Keratinocyte (primary cell): ENCODE measurements around the gene AHCYL2. TPM values are rescaled to one million over a fixed set of nuclear protein-coding genes. Genes with fewer than 3 reads are reported as not detected.

ENCODE experiments used
- DNase-seq: peaks from one replicate; pipeline ENCODE4 v3.0.0-alpha.2; 2011; ENCODE audit warnings: low read depth, missing footprints, low spot score
- FAIRE-seq: peaks from 2 replicates; lab custom pipeline; 2011; peaks lifted over from hg19 to GRCh38; lab: Jason Lieb, UNC
- H2AFZ ChIP-seq: 2 replicates; pipeline ENCODE4 v1.6.0; 2012; ENCODE audit warnings: low read length, control low read depth, inconsistent platforms; ENCODE audit not compliant: control insufficient read depth
- H3K27ac ChIP-seq: 2 replicates; pipeline ENCODE4 v1.5.1; 2011; ENCODE audit warnings: low read length; ENCODE audit not compliant: control insufficient read depth, insufficient read depth
- H3K27me3 ChIP-seq: 3 replicates; pipeline ENCODE4 v1.6.0; 2011; ENCODE audit warnings: low read length; ENCODE audit not compliant: control insufficient read depth, insufficient read depth; ENCODE audit errors: extremely low read depth
- H3K36me3 ChIP-seq, 2 experiments: 2 replicates in 1 of 2; 3 replicates in 1 of 2; pipeline ENCODE4 v1.5.1; 2011; ENCODE audit warnings: low read length in 2 of 2, mild to moderate bottlenecking in 1 of 2; ENCODE audit not compliant: control insufficient read depth in 2 of 2, insufficient read depth in 2 of 2; ENCODE audit errors: extremely low read depth in 1 of 2
- H3K4me1 ChIP-seq: 3 replicates; pipeline ENCODE4 v1.5.1; 2011; ENCODE audit warnings: low read length; ENCODE audit not compliant: control insufficient read depth, insufficient read depth; ENCODE audit errors: extremely low read depth
- H3K4me2 ChIP-seq: 3 replicates; pipeline ENCODE4 v1.6.0; 2011; ENCODE audit warnings: low read depth, low read length; ENCODE audit not compliant: control insufficient read depth, insufficient read depth; ENCODE audit errors: extremely low read depth
- H3K4me3 ChIP-seq, 3 experiments: fragments of 200-600 bp in 1 of 3; sonication (generic) in 1 of 3; 2 replicates in 2 of 3; 3 replicates in 1 of 3; pipeline ENCODE4 v1.5.1; 2011 to 2016; ENCODE audit warnings: low read length in 3 of 3, mild to moderate bottlenecking in 3 of 3, control low read depth in 2 of 3, inconsistent platforms in 1 of 3, low read depth in 1 of 3, mixed read lengths in 1 of 3, mixed run types in 1 of 3, moderate library complexity in 1 of 3; ENCODE audit not compliant: control insufficient read depth in 2 of 3, insufficient read depth in 2 of 3; ENCODE audit errors: extremely low read depth in 1 of 3
- H3K79me2 ChIP-seq: 2 replicates; pipeline ENCODE4 v1.6.0; 2012; ENCODE audit warnings: low read length; ENCODE audit not compliant: control insufficient read depth, insufficient read depth
- H3K9ac ChIP-seq: 3 replicates; pipeline ENCODE4 v1.6.0; 2011; ENCODE audit warnings: low read length; ENCODE audit not compliant: control insufficient read depth, insufficient read depth; ENCODE audit errors: extremely low read depth
- H3K9me1 ChIP-seq: 3 replicates; pipeline ENCODE4 v1.6.0; 2011; ENCODE audit warnings: low read length; ENCODE audit not compliant: control insufficient read depth, insufficient read depth; ENCODE audit errors: extremely low read depth
- H3K9me3 ChIP-seq: 2 replicates; pipeline ENCODE4 v1.5.1; 2012; ENCODE audit warnings: low read depth, low read length; ENCODE audit not compliant: control insufficient read depth
- H4K20me1 ChIP-seq: 3 replicates; pipeline ENCODE4 v1.6.0; 2011; ENCODE audit warnings: low read length; ENCODE audit not compliant: control insufficient read depth, insufficient read depth; ENCODE audit errors: extremely low read depth
- EZH2 ChIP-seq: IDR thresholded peaks from one replicate; pipeline ENCODE4 v1.6.1; 2012; ENCODE audit warnings: inconsistent platforms, mild to moderate bottlenecking, low read length, moderate library complexity
- dilution Hi-C: fragments of 300-500 bp; cut with MboI; formaldehyde crosslinking; loops from one replicate; pipeline ENCODE4 v1.7.0; 2020; ENCODE audit warnings: low sequenced_read_pairs; ENCODE audit not compliant: extremely low pct_ligation_motif_present
- polyA plus RNA-seq, 5 experiments: library from polyadenylated mRNA; depleted of rRNA in 3 of 5; stranded (reverse) in 3 of 5; stranded (forward) in 1 of 5; unstranded in 1 of 5; fragments of >200 nt; gene quantifications; 1 replicate in 1 of 5; 2 replicates in 3 of 5; 3 replicates in 1 of 5; pipeline versions ENCODE4 v1.2.1 to v1.2.3, GENCODE V29; 2011 to 2012; ENCODE audit warnings: missing spikeins in 2 of 5, low read depth in 1 of 5, low replicate concordance in 1 of 5
- TF ChIP-seq, protein P1 (sequence below), 3 experiments: IDR thresholded peaks in 1 of 3; conservative IDR thresholded peaks in 1 of 3; optimal IDR thresholded peaks in 1 of 3; 2 replicates in 2 of 3; 3 replicates in 1 of 3; pipeline versions ENCODE3 to v1.5.1; 2011; ENCODE audit warnings: low read length in 3 of 3, mild to moderate bottlenecking in 3 of 3, moderate library complexity in 2 of 3, control low read depth in 1 of 3, inconsistent platforms in 1 of 3; ENCODE audit not compliant: insufficient read depth in 2 of 3; ENCODE audit errors: extremely low read depth in 1 of 3

The AHCYL2 gene
- polyA plus RNA-seq, 1 donor (not counting 4 experiments of a cell fraction or from before 2014, with no cell fraction given): 32.8 TPM

- H3K4me1 ChIP-seq: peaks cover 3% of the 10 kb centered on the region
- no peak overlapping the region for H3K27ac ChIP-seq
- H3K9me1 ChIP-seq: no peaks in the 10 kb centered on the region
- no peak overlapping the region for H3K9ac ChIP-seq
- H2AFZ ChIP-seq: no peak overlapping the region
- H4K20me1 ChIP-seq: no peaks in the 10 kb centered on the region
- H3K4me3 ChIP-seq: no peak overlapping the region
- H3K36me3 ChIP-seq: no peaks in the 10 kb centered on the region
- dilution Hi-C loops: no loop called here
- no peak for FAIRE-seq
- DNase-seq: no peak
- no peaks in the 10 kb centered on the region for H3K27me3 ChIP-seq
- no peak overlapping the region for H3K4me2 ChIP-seq
- TF ChIP-seq, protein P1, sequence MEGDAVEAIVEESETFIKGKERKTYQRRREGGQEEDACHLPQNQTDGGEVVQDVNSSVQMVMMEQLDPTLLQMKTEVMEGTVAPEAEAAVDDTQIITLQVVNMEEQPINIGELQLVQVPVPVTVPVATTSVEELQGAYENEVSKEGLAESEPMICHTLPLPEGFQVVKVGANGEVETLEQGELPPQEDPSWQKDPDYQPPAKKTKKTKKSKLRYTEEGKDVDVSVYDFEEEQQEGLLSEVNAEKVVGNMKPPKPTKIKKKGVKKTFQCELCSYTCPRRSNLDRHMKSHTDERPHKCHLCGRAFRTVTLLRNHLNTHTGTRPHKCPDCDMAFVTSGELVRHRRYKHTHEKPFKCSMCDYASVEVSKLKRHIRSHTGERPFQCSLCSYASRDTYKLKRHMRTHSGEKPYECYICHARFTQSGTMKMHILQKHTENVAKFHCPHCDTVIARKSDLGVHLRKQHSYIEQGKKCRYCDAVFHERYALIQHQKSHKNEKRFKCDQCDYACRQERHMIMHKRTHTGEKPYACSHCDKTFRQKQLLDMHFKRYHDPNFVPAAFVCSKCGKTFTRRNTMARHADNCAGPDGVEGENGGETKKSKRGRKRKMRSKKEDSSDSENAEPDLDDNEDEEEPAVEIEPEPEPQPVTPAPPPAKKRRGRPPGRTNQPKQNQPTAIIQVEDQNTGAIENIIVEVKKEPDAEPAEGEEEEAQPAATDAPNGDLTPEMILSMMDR (optimal IDR thresholded peaks at IDR 0.05 in 1 of 3, IDR thresholded peaks at IDR 0.05 in 1 of 3, conservative IDR thresholded peaks at IDR 0.05 in 1 of 3; ENCODE audit: extremely low read depth in 1 of 3, insufficient read depth in 2 of 3, low read length in 3 of 3): no peak
- H3K9me3 ChIP-seq: no peaks in the 10 kb centered on the region
- no peaks in the 10 kb centered on the region for H3K79me2 ChIP-seq
Observed at GRCh38 chr7:129341212-129341611, 116.4 kb downstream of the AHCYL2 start.

- Histone ChIP-seq H3K36me3 (no peaks in the 10 kb centered on the region), H4K20me1 (no peaks in the 10 kb centered on the region), H3K79me2 (no peaks in the 10 kb centered on the region), H3K9me1 (no peaks in the 10 kb centered on the region), H3K4me1 (peaks cover 3% of the 10 kb centered on the region), H3K27ac (no peak overlapping the region), H3K4me2 (no peak overlapping the region), H3K9me3 (no peaks in the 10 kb centered on the region), H3K9ac (no peak overlapping the region), H3K27me3 (no peaks in the 10 kb centered on the region), H2AFZ (no peak overlapping the region), H3K4me3 (no peak overlapping the region)
- FAIRE-seq (no peak), DNase-seq (no peak)
- dilution Hi-C loops: no loop called here
- TF ChIP-seq, protein P1 (optimal IDR thresholded peaks at IDR 0.05 in 1 of 3, IDR thresholded peaks at IDR 0.05 in 1 of 3, conservative IDR thresholded peaks at IDR 0.05 in 1 of 3; ENCODE audit: extremely low read depth in 1 of 3, insufficient read depth in 2 of 3, low read length in 3 of 3): no peak
- no peak for TF ChIP-seq EZH2
Observed at GRCh38 chr7:129341816-129342806, 117.3 kb downstream of the AHCYL2 start.
